GM19455 (cell line): Measurements from ENCODE around the gene MTHFD1L.
"Not testable (repeated sequence)": the region's sequence is repeated elsewhere in the genome, so short reads cannot be mapped to it uniquely, and the experiment has no call there.

Source experiments
- ATAC-seq: cut with Tn5 transposase; IDR thresholded peaks from one replicate; pipeline ENCODE4 v1.9.1; 2021; ENCODE audit not compliant: unreplicated experiment

The MTHFD1L gene

GRCh38 chr6:151012321-151013294 is 147.1 kb downstream of the MTHFD1L start:
- ATAC-seq: no peak

- peak; percentile 78 for ATAC-seq
Measured at GRCh38 chr6:151014404-151015100, 149.1 kb downstream of the MTHFD1L start.

- no peak for ATAC-seq
Measured at GRCh38 chr6:151015101-151015700, 149.7 kb downstream of the MTHFD1L start.

- ATAC-seq: no peak
Measured at GRCh38 chr6:151016107-151016506, 150.6 kb downstream of the MTHFD1L start.

- no peak for ATAC-seq
Measured at GRCh38 chr6:151018046-151018445, 152.5 kb downstream of the MTHFD1L start.

GRCh38 chr6:151018911-151019782 is 153.6 kb downstream of the MTHFD1L start:
- no peak for ATAC-seq

- ATAC-seq: no peak
Measured at GRCh38 chr6:151021896-151022295, 156.4 kb downstream of the MTHFD1L start.

GRCh38 chr6:151022492-151022891 is 157.0 kb downstream of the MTHFD1L start:
- no peak for ATAC-seq

- no peak for ATAC-seq
Measured at GRCh38 chr6:151023342-151023741, 157.8 kb downstream of the MTHFD1L start.

GRCh38 chr6:151024597-151024996 is 159.1 kb downstream of the MTHFD1L start:
- no peak for ATAC-seq

GRCh38 chr6:151025076-151025475 is 159.6 kb downstream of the MTHFD1L start:
- no peak for ATAC-seq

GRCh38 chr6:151026041-151026663 is 160.7 kb downstream of the MTHFD1L start:
- ATAC-seq: no peak

GRCh38 chr6:151027295-151027747 is 161.8 kb downstream of the MTHFD1L start:
- ATAC-seq: no peak

GRCh38 chr6:151027936-151028838 is 162.7 kb downstream of the MTHFD1L start:
- ATAC-seq: no peak

GRCh38 chr6:151029970-151030369 is 164.5 kb downstream of the MTHFD1L start:
- no peak for ATAC-seq

- ATAC-seq: no peak
Measured at GRCh38 chr6:151032034-151032433, 166.5 kb downstream of the MTHFD1L start.

- ATAC-seq: no peak
Measured at GRCh38 chr6:151034825-151035781, 169.6 kb downstream of the MTHFD1L start.

- ATAC-seq: not testable (repeated sequence)
Measured at GRCh38 chr6:151036211-151036721, 170.8 kb downstream of the MTHFD1L start.
